HEK293 (cell line): Measurements from ENCODE around the gene PKN3.
A peak's percentile ranks its signal among the peaks of the same experiment; 100 is the strongest.

Experiments
- IKZF3 ChIP-seq: fragments of 450-650 bp; IDR thresholded peaks from 2 replicates; pipeline ENCODE4 v1.5.0; 2018; ENCODE audit warnings: missing biosample characterization, mild to moderate bottlenecking, missing genetic modification characterization, moderate library complexity
- KLF1 ChIP-seq: fragments of 450-650 bp; formaldehyde crosslinking; IDR thresholded peaks from 2 replicates; pipeline ENCODE4 v1.5.1; 2016; ENCODE audit warnings: missing biosample characterization, missing genetic modification characterization
- KLF10 ChIP-seq: fragments of 450-650 bp; IDR thresholded peaks from 2 replicates; pipeline ENCODE4 v1.5.1; 2018; ENCODE audit warnings: missing biosample characterization, mild to moderate bottlenecking, missing genetic modification characterization
- MYNN ChIP-seq: fragments of 450-650 bp; formaldehyde crosslinking; IDR thresholded peaks from 2 replicates; pipeline ENCODE4 v1.5.1; 2016; ENCODE audit warnings: missing biosample characterization, missing genetic modification characterization, borderline replicate concordance
- YY1 ChIP-seq: fragments of 450-650 bp; formaldehyde crosslinking; IDR thresholded peaks from 2 replicates; pipeline ENCODE4 v1.5.1; 2018; ENCODE audit warnings: missing biosample characterization, missing genetic modification characterization
- YY2 ChIP-seq: fragments of 450-650 bp; formaldehyde crosslinking; IDR thresholded peaks from 2 replicates; pipeline ENCODE4 v1.5.1; 2016; ENCODE audit warnings: missing biosample characterization, missing genetic modification characterization
- ZBTB17 ChIP-seq: fragments of 450-650 bp; formaldehyde crosslinking; IDR thresholded peaks from 2 replicates; pipeline ENCODE4 v1.5.1; 2016; ENCODE audit warnings: missing biosample characterization, missing genetic modification characterization
- ZBTB20 ChIP-seq: fragments of 450-650 bp; formaldehyde crosslinking; IDR thresholded peaks from 2 replicates; pipeline ENCODE4 v1.5.1; 2016; ENCODE audit warnings: missing biosample characterization, missing genetic modification characterization
- ZBTB21 ChIP-seq: fragments of 450-650 bp; formaldehyde crosslinking; IDR thresholded peaks from 2 replicates; pipeline ENCODE4 v1.5.1; 2017; ENCODE audit warnings: missing biosample characterization, missing genetic modification characterization
- ZBTB48 ChIP-seq: fragments of 450-650 bp; formaldehyde crosslinking; IDR thresholded peaks from 2 replicates; pipeline ENCODE4 v1.5.1; 2016; ENCODE audit warnings: missing biosample characterization, missing genetic modification characterization
- ZBTB7A ChIP-seq: fragments of 450-650 bp; formaldehyde crosslinking; IDR thresholded peaks from 2 replicates; pipeline ENCODE4 v1.5.1; 2016; ENCODE audit warnings: low read depth, missing biosample characterization, missing genetic modification characterization
- ZFP37 ChIP-seq: fragments of 450-650 bp; formaldehyde crosslinking; IDR thresholded peaks from 2 replicates; pipeline ENCODE4 v1.5.1; 2016; ENCODE audit warnings: missing biosample characterization, missing genetic modification characterization
- ZIC2 ChIP-seq: fragments of 450-650 bp; formaldehyde crosslinking; IDR thresholded peaks from 2 replicates; pipeline ENCODE4 v1.5.1; 2016; ENCODE audit warnings: missing biosample characterization, missing genetic modification characterization
- ZNF155 ChIP-seq: fragments of 450-650 bp; formaldehyde crosslinking; IDR thresholded peaks from 2 replicates; pipeline ENCODE4 v1.5.1; 2016; ENCODE audit warnings: missing biosample characterization, missing genetic modification characterization
- ZNF366 ChIP-seq: fragments of 450-650 bp; formaldehyde crosslinking; conservative IDR thresholded peaks from 2 replicates; pipeline ENCODE4 v1.5.1; 2016; ENCODE audit warnings: missing biosample characterization, missing genetic modification characterization
- ZNF544 ChIP-seq: fragments of 450-650 bp; formaldehyde crosslinking; IDR thresholded peaks from 2 replicates; pipeline ENCODE4 v1.5.0; 2017; ENCODE audit warnings: missing biosample characterization, missing genetic modification characterization
- ZNF626 ChIP-seq: fragments of 450-650 bp; sonication (Bioruptor Pico); formaldehyde crosslinking; IDR thresholded peaks from 2 replicates; pipeline ENCODE4 v1.5.1; 2018; ENCODE audit warnings: missing biosample characterization, missing genetic modification characterization, inconsistent platforms
- ZNF837 ChIP-seq: fragments of 450-650 bp; formaldehyde crosslinking; IDR thresholded peaks from 2 replicates; pipeline ENCODE4 v1.5.1; 2016; ENCODE audit warnings: missing biosample characterization, missing genetic modification characterization
- TF ChIP-seq, protein P1 (sequence below): fragments of 450-650 bp; formaldehyde crosslinking; IDR thresholded peaks from 2 replicates; pipeline ENCODE4 v1.5.1; 2016; ENCODE audit warnings: missing biosample characterization, missing genetic modification characterization, borderline replicate concordance
- TF ChIP-seq, protein P2 (sequence below): fragments of 450-650 bp; formaldehyde crosslinking; IDR thresholded peaks from 2 replicates; pipeline ENCODE4 v1.5.1; 2016; ENCODE audit warnings: missing biosample characterization, missing genetic modification characterization
- TF ChIP-seq, protein P3 (sequence below): fragments of 450-650 bp; formaldehyde crosslinking; IDR thresholded peaks from 2 replicates; pipeline ENCODE4 v1.5.1; 2017; ENCODE audit warnings: missing biosample characterization, mild to moderate bottlenecking, missing genetic modification characterization, moderate library complexity
- TF ChIP-seq, protein P4 (sequence below): fragments of 450-650 bp; formaldehyde crosslinking; IDR thresholded peaks from 2 replicates; pipeline ENCODE4 v1.5.1; 2017; ENCODE audit warnings: missing biosample characterization, missing genetic modification characterization
- TF ChIP-seq, protein P5 (sequence below): fragments of 450-650 bp; formaldehyde crosslinking; IDR thresholded peaks from 2 replicates; pipeline ENCODE4 v1.5.1; 2017; ENCODE audit warnings: missing biosample characterization, missing genetic modification characterization
- TF ChIP-seq, protein P6 (sequence below): fragments of 450-650 bp; formaldehyde crosslinking; IDR thresholded peaks from 2 replicates; pipeline ENCODE4 v1.5.1; 2016; ENCODE audit warnings: missing biosample characterization, missing genetic modification characterization
- TF ChIP-seq, protein P7 (sequence below): fragments of 450-650 bp; formaldehyde crosslinking; IDR thresholded peaks from 2 replicates; pipeline ENCODE4 v1.5.1; 2016; ENCODE audit warnings: missing biosample characterization, missing genetic modification characterization

PKN3 gene

DNA sequence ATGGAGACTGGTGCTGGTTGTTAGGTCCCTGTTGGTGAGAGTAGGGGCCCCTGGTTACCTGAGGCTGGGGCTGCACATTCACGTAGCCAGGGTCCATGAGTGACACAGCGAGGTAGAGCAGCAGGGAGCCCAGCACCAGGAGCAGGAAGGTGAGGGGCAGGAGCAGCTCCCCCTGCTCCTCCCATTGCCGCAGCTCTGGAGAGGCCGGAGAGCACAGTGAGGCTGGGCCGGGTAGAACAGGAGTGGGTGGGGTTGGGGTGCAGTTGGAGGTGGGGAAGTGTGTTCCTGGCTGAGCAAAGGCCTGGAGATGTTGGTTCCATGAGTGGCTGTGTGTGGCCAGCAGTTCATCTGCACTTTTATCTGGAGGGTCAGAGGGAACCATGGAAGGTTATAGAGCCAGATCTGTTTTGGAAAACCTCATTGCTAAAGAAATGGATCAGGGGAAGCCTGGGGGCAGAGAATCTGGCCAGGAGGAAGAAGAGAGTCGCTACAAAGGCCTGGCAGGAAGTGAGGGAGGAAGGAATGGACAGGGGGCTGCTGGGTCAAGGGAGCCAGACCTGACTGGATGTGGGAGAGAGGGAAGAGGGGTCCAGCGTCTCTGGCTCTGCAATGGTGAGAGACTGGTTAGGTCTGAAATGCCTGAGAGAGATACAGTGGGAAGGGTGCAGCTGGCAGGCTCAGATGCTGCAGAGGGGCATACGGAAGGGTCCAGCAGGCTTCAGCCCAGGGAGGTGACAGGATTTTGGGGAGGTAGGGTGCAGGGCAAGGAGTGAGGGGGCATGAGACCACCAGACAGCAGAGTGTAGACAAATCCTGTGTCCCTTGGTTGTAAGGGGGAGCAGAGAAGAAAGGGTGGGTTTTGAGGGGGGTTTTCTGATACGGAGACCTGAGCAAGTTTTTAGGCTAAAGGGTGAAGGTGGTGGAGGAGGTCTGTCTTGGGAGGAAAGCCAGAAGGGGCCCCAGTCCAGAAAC is 20.4 kb downstream of the PKN3 start (continued):
- TF ChIP-seq, protein P1, sequence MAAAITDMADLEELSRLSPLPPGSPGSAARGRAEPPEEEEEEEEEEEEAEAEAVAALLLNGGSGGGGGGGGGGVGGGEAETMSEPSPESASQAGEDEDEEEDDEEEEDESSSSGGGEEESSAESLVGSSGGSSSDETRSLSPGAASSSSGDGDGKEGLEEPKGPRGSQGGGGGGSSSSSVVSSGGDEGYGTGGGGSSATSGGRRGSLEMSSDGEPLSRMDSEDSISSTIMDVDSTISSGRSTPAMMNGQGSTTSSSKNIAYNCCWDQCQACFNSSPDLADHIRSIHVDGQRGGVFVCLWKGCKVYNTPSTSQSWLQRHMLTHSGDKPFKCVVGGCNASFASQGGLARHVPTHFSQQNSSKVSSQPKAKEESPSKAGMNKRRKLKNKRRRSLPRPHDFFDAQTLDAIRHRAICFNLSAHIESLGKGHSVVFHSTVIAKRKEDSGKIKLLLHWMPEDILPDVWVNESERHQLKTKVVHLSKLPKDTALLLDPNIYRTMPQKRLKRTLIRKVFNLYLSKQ (tag by site-specific recombination): no peak
- peak; percentile 99 for TF ChIP-seq ZBTB17 (tag by site-specific recombination)
- TF ChIP-seq MYNN: no peak
- no peak for TF ChIP-seq ZNF626 (tag by site-specific recombination)
- TF ChIP-seq YY2 (tag by site-specific recombination): no peak
- no peak for TF ChIP-seq YY1
- no peak for TF ChIP-seq ZNF544 (tag by site-specific recombination)
- TF ChIP-seq, protein P2, sequence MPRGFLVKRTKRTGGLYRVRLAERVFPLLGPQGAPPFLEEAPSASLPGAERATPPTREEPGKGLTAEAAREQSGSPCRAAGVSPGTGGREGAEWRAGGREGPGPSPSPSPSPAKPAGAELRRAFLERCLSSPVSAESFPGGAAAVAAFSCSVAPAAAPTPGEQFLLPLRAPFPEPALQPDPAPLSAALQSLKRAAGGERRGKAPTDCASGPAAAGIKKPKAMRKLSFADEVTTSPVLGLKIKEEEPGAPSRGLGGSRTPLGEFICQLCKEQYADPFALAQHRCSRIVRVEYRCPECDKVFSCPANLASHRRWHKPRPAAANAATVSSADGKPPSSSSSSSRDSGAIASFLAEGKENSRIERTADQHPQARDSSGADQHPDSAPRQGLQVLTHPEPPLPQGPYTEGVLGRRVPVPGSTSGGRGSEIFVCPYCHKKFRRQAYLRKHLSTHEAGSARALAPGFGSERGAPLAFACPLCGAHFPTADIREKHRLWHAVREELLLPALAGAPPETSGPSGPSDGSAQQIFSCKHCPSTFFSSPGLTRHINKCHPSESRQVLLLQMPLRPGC (tag by site-specific recombination): no peak
- TF ChIP-seq ZBTB48 (tag by site-specific recombination): 0 out of 2 replicates have a peak, but pooled peaks have one; percentile 8
- peak; percentile 86 for TF ChIP-seq ZNF366 (tag by site-specific recombination)
- TF ChIP-seq, protein P3, sequence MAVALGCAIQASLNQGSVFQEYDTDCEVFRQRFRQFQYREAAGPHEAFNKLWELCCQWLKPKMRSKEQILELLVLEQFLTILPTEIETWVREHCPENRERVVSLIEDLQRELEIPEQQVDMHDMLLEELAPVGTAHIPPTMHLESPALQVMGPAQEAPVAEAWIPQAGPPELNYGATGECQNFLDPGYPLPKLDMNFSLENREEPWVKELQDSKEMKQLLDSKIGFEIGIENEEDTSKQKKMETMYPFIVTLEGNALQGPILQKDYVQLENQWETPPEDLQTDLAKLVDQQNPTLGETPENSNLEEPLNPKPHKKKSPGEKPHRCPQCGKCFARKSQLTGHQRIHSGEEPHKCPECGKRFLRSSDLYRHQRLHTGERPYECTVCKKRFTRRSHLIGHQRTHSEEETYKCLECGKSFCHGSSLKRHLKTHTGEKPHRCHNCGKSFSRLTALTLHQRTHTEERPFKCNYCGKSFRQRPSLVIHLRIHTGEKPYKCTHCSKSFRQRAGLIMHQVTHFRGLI (tag by site-specific recombination): no peak
- 0 out of 2 replicates have a peak, but pooled peaks have one; percentile 16 for TF ChIP-seq IKZF3 (tag by site-specific recombination)
- no peak for TF ChIP-seq ZFP37 (tag by site-specific recombination)
- no peak for TF ChIP-seq KLF1 (tag by site-specific recombination)
- peak; percentile 47; the same call in 1 of the 2 replicates for TF ChIP-seq ZBTB7A (tag by site-specific recombination)
- TF ChIP-seq ZNF837 (tag by site-specific recombination): no peak
- TF ChIP-seq ZBTB21 (tag by site-specific recombination): no peak
- no peak for TF ChIP-seq ZIC2 (tag by site-specific recombination)
- TF ChIP-seq, protein P4, sequence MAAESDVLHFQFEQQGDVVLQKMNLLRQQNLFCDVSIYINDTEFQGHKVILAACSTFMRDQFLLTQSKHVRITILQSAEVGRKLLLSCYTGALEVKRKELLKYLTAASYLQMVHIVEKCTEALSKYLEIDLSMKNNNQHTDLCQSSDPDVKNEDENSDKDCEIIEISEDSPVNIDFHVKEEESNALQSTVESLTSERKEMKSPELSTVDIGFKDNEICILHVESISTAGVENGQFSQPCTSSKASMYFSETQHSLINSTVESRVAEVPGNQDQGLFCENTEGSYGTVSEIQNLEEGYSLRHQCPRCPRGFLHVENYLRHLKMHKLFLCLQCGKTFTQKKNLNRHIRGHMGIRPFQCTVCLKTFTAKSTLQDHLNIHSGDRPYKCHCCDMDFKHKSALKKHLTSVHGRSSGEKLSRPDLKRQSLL: peak; percentile 57; the same call in 1 of the 2 replicates
- TF ChIP-seq ZNF155 (tag by site-specific recombination): no peak
- TF ChIP-seq, protein P5, sequence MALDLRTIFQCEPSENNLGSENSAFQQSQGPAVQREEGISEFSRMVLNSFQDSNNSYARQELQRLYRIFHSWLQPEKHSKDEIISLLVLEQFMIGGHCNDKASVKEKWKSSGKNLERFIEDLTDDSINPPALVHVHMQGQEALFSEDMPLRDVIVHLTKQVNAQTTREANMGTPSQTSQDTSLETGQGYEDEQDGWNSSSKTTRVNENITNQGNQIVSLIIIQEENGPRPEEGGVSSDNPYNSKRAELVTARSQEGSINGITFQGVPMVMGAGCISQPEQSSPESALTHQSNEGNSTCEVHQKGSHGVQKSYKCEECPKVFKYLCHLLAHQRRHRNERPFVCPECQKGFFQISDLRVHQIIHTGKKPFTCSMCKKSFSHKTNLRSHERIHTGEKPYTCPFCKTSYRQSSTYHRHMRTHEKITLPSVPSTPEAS (tag by site-specific recombination): no peak
- TF ChIP-seq, protein P6, sequence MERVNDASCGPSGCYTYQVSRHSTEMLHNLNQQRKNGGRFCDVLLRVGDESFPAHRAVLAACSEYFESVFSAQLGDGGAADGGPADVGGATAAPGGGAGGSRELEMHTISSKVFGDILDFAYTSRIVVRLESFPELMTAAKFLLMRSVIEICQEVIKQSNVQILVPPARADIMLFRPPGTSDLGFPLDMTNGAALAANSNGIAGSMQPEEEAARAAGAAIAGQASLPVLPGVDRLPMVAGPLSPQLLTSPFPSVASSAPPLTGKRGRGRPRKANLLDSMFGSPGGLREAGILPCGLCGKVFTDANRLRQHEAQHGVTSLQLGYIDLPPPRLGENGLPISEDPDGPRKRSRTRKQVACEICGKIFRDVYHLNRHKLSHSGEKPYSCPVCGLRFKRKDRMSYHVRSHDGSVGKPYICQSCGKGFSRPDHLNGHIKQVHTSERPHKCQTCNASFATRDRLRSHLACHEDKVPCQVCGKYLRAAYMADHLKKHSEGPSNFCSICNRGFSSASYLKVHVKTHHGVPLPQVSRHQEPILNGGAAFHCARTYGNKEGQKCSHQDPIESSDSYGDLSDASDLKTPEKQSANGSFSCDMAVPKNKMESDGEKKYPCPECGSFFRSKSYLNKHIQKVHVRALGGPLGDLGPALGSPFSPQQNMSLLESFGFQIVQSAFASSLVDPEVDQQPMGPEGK (tag by site-specific recombination): peak; percentile 30; the same call in 1 of the 2 replicates
- TF ChIP-seq ZBTB20 (tag by site-specific recombination): no peak
- TF ChIP-seq KLF10 (tag by site-specific recombination): no peak
- TF ChIP-seq, protein P7, sequence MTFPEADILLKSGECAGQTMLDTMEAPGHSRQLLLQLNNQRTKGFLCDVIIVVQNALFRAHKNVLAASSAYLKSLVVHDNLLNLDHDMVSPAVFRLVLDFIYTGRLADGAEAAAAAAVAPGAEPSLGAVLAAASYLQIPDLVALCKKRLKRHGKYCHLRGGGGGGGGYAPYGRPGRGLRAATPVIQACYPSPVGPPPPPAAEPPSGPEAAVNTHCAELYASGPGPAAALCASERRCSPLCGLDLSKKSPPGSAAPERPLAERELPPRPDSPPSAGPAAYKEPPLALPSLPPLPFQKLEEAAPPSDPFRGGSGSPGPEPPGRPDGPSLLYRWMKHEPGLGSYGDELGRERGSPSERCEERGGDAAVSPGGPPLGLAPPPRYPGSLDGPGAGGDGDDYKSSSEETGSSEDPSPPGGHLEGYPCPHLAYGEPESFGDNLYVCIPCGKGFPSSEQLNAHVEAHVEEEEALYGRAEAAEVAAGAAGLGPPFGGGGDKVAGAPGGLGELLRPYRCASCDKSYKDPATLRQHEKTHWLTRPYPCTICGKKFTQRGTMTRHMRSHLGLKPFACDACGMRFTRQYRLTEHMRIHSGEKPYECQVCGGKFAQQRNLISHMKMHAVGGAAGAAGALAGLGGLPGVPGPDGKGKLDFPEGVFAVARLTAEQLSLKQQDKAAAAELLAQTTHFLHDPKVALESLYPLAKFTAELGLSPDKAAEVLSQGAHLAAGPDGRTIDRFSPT: peak; percentile 14; the same call in 1 of the 2 replicates
- TF ChIP-seq, all 188 proteins: peak for 14
